Hepatocyte (in vitro differentiated cells): Measurements from ENCODE around the gene POU6F2.

ENCODE experiments used
- CTCF ChIP-seq: fragments of 200-600 bp; sonication (generic); IDR thresholded peaks from 2 replicates; pipeline ENCODE4 v1.5.1; 2016; ENCODE audit warnings: antibody characterized with exemption, mild to moderate bottlenecking; ENCODE audit not compliant: poor library complexity
- EZH2 ChIP-seq: fragments of 200-600 bp; sonication (generic); IDR thresholded peaks from 2 replicates; pipeline ENCODE4 v1.6.1; 2016; ENCODE audit warnings: antibody characterized with exemption, mild to moderate bottlenecking, borderline replicate concordance
- EZH2phosphoT487 ChIP-seq: fragments of 200-600 bp; sonication (generic); IDR thresholded peaks from one replicate; pipeline ENCODE4 v1.6.1; 2018; ENCODE audit warnings: antibody characterized with exemption, mild to moderate bottlenecking, low read depth, moderate library complexity; ENCODE audit not compliant: unreplicated experiment, severe bottlenecking

GRCh38 chr7:39199951-39200350, 222.2 kb downstream of the POU6F2 start:
- TF ChIP-seq CTCF (no peak), EZH2phosphoT487 (no peak), EZH2 (no peak)
